ENCODE data around the gene MID2. TPM values are rescaled to one million over a fixed set of nuclear protein-coding genes. Genes with fewer than 3 reads are reported as not detected.
"Not testable (repeated sequence)": the region's sequence is repeated elsewhere in the genome, so short reads cannot be mapped to it uniquely, and the experiment has no call there.

Gene MID2
- total RNA-seq, 2 donors from 2014 or later: 35.6 to 52.5 TPM

DNA sequence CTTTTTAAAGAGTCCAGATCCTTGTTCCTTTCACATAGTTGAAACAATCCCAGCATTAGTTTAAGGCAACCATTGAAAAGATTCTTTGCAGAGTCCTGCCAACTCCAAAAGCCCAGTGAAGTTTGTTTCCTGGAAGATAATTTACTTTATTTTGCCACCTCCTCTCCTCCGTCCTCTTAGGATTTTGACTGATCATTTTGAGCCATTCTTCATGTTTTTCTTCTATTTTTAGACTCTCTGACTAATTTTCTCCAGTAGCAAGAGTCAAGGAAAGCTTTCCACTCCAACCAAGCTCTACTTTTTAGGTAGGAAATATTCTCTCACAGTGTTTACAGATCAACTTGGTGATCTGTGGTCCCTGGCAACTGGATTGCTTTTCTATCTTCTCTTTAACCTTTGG lies 37.8 kb upstream of the MID2 start:
- Histone ChIP-seq H3K27ac (no peak overlapping the region), H3K9me3 (no peaks in the 10 kb centered on the region), H3K4me1 (replicated peaks) (no peaks in the 10 kb centered on the region), H3K4me3 (no peak overlapping the region), H3K36me3 (no peaks in the 10 kb centered on the region), H3K27me3 (replicated peaks; ENCODE audit: insufficient read depth) (no peaks in the 10 kb centered on the region)
- 24% methylated on average over 1 of the region's 1 CpG for WGBS
- TF ChIP-seq, protein P1, sequence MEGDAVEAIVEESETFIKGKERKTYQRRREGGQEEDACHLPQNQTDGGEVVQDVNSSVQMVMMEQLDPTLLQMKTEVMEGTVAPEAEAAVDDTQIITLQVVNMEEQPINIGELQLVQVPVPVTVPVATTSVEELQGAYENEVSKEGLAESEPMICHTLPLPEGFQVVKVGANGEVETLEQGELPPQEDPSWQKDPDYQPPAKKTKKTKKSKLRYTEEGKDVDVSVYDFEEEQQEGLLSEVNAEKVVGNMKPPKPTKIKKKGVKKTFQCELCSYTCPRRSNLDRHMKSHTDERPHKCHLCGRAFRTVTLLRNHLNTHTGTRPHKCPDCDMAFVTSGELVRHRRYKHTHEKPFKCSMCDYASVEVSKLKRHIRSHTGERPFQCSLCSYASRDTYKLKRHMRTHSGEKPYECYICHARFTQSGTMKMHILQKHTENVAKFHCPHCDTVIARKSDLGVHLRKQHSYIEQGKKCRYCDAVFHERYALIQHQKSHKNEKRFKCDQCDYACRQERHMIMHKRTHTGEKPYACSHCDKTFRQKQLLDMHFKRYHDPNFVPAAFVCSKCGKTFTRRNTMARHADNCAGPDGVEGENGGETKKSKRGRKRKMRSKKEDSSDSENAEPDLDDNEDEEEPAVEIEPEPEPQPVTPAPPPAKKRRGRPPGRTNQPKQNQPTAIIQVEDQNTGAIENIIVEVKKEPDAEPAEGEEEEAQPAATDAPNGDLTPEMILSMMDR (IDR thresholded peaks at IDR 0.05): no peak
- TF ChIP-seq POLR2A (IDR thresholded peaks at IDR 0.05) (no peak), POLR2AphosphoS5 (IDR thresholded peaks at IDR 0.05) (no peak)
- intact Hi-C loops (cut with DNase I): no loop called here
- DNase-seq (ENCODE audit: low spot score): no peak

DNA sequence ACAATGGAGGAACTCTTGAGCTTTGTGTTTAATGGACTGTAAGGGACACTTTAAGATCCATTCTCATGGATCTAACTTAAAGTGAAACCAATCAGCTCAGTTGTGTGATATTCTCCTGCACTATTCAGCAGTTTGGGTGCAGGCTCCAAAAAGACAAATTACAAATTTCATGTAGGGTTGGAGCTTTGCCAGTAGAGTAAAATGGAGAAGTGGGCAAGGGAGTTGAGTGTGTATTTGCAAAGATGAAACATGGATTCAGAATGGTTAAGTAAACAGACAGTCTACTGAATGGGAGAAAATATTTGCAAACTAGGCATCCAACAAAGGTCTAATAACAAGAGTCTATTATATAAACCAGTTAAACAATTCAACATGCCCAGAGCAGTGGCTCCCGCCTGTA lies 21.2 kb upstream of the MID2 start:
- intact Hi-C loops (cut with DNase I): no loop called here
- no peak overlapping the region for H3K27ac ChIP-seq
- no peak for DNase-seq (ENCODE audit: low spot score)
- TF ChIP-seq POLR2A (IDR thresholded peaks at IDR 0.05) (no peak), POLR2AphosphoS5 (IDR thresholded peaks at IDR 0.05) (no peak)
- TF ChIP-seq, protein P1 (IDR thresholded peaks at IDR 0.05): no peak
- no peak overlapping the region for H3K4me3 ChIP-seq
- 50% methylated on average over 1 of the region's 1 CpG for WGBS
- H3K4me1 ChIP-seq (replicated peaks): no peaks in the 10 kb centered on the region
- H3K36me3 ChIP-seq: no peaks in the 10 kb centered on the region
- no peaks in the 10 kb centered on the region for H3K27me3 ChIP-seq (replicated peaks; ENCODE audit: insufficient read depth)
- H3K9me3 ChIP-seq: no peaks in the 10 kb centered on the region

DNA sequence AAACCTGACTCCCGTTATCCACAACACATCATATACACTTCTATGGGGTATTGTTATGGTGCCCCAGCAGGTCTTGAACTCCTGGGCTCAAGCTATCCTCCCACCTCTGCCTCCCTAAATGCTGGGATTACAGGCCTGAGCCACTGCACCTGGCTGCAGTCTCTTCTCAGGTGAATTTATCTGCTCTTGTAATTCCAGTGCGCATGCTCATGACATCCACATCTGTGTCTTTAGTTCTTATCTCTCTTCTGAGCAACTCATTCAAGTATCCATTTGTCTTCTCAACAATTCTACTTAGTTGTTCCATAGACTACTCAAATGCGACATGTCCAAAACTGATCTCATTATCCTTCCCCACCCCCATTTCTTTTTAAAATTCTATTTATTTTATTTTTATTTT lies 20.5 kb upstream of the MID2 start:
- no peaks in the 10 kb centered on the region for H3K27me3 ChIP-seq (replicated peaks; ENCODE audit: insufficient read depth)
- no peaks in the 10 kb centered on the region for H3K9me3 ChIP-seq
- no peak for TF ChIP-seq POLR2AphosphoS5 (IDR thresholded peaks at IDR 0.05)
- no peak for TF ChIP-seq POLR2A (IDR thresholded peaks at IDR 0.05)
- TF ChIP-seq, protein P1 (IDR thresholded peaks at IDR 0.05): no peak
- intact Hi-C loops (cut with DNase I): no loop called here
- WGBS: 85% methylated on average over 3 of the region's 3 CpGs
- no peak overlapping the region for H3K27ac ChIP-seq
- no peak overlapping the region for H3K4me3 ChIP-seq
- no peaks in the 10 kb centered on the region for H3K4me1 ChIP-seq (replicated peaks)
- H3K36me3 ChIP-seq: no peaks in the 10 kb centered on the region
- no peak for DNase-seq (ENCODE audit: low spot score)

DNA sequence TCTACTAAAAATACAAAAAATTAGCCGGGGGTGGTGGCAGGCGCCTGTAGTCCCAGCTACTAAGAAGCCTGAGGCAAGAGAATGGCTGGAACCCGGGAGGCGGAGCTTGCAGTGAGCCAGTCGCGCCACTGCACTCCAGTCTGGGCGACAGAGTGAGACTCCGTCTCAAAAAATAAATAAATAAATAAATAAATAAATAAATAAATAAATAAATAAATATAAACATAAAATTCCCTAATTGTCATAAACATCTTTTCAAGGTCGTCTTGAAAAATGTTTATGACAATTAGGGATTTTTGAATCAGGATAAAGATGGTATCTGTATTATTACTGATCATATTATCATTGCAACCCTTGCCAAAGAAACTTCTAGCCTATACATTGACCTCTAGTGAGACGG lies 15.6 kb upstream of the MID2 start:
- H3K27me3 ChIP-seq (replicated peaks; ENCODE audit: insufficient read depth); H3K4me3 ChIP-seq; DNase-seq (ENCODE audit: low spot score); H3K4me1 ChIP-seq (replicated peaks); intact Hi-C loops (cut with DNase I); H3K36me3 ChIP-seq; H3K9me3 ChIP-seq; H3K27ac ChIP-seq: not testable (repeated sequence)
- WGBS: 96% methylated on average over 10 of the region's 10 CpGs

DNA sequence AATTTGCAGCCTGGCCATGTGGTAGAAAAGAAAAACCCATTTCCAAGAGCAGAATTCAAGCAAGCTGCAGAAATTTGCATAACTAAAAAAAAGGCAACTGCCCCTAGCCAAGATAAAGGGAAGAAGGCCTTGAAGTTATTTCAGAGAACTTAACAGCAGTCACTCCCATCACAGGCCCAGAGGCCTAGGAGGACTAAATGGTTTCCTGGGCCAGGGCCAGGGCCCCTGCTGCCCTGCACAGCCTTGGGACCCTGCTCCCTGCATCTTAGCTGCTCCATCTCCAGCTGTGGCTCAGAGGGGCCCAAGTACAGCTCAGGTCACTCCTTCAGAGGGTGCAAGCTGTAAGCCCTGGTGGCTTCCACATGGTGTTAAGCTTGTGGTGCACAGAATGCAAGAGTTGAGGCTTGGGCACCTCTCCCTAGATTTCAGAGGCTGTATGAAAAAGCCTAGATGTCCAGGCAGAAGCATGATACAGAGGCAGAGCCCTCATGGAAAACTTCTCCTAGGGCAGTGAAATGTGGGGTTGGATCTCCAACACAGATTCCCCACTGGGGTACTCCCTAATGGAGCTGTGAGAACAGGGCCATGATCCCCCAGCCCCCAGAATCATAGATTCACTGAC lies 6.7 kb upstream of the MID2 start:
- H3K4me3 ChIP-seq: no peak overlapping the region
- TF ChIP-seq, protein P1 (IDR thresholded peaks at IDR 0.05): no peak
- TF ChIP-seq POLR2AphosphoS5 (IDR thresholded peaks at IDR 0.05) (no peak), POLR2A (IDR thresholded peaks at IDR 0.05) (no peak)
- H3K4me1 ChIP-seq (replicated peaks): no peaks in the 10 kb centered on the region
- H3K27ac ChIP-seq: no peak overlapping the region
- no peaks in the 10 kb centered on the region for H3K36me3 ChIP-seq
- no peaks in the 10 kb centered on the region for H3K27me3 ChIP-seq (replicated peaks; ENCODE audit: insufficient read depth)
- H3K9me3 ChIP-seq: no peaks in the 10 kb centered on the region
- no peak for DNase-seq (ENCODE audit: low spot score)
- intact Hi-C loops (cut with DNase I): no loop called here
